Body of pancreas (tissue), 4 donors: ENCODE data around the gene VGLL1.

ENCODE experiments used
- CTCF ChIP-seq, 7 experiments: fragments of 450-650 bp in 4 of 7; fragments of 200-600 bp in 3 of 7; sonication (generic) in 3 of 7; IDR thresholded peaks; one replicate each; pipeline ENCODE4 v1.5.1; 2016 to 2019; ENCODE audit warnings: antibody characterized with exemption in 7 of 7
- POLR2A ChIP-seq, 3 donors: fragments of 450-650 bp; IDR thresholded peaks; one replicate each; pipeline ENCODE4 v1.6.1; 2016; ENCODE audit warnings: antibody characterized with exemption in 3 of 3, mild to moderate bottlenecking in 2 of 3

- TF ChIP-seq POLR2A (IDR thresholded peaks at IDR 0.05) (no peak), CTCF (IDR thresholded peaks at IDR 0.05) (no peak)
These were observed 66.6 kb downstream of the VGLL1 start for GRCh38 chrX:136598631-136599030.
